GM21786 (cell line): Measurements from ENCODE around the gene ZNF804B.

Experiments
- ATAC-seq: cut with Tn5 transposase; IDR thresholded peaks from one replicate; pipeline ENCODE4 v1.9.1; 2021; ENCODE audit not compliant: unreplicated experiment

Gene ZNF804B

DNA sequence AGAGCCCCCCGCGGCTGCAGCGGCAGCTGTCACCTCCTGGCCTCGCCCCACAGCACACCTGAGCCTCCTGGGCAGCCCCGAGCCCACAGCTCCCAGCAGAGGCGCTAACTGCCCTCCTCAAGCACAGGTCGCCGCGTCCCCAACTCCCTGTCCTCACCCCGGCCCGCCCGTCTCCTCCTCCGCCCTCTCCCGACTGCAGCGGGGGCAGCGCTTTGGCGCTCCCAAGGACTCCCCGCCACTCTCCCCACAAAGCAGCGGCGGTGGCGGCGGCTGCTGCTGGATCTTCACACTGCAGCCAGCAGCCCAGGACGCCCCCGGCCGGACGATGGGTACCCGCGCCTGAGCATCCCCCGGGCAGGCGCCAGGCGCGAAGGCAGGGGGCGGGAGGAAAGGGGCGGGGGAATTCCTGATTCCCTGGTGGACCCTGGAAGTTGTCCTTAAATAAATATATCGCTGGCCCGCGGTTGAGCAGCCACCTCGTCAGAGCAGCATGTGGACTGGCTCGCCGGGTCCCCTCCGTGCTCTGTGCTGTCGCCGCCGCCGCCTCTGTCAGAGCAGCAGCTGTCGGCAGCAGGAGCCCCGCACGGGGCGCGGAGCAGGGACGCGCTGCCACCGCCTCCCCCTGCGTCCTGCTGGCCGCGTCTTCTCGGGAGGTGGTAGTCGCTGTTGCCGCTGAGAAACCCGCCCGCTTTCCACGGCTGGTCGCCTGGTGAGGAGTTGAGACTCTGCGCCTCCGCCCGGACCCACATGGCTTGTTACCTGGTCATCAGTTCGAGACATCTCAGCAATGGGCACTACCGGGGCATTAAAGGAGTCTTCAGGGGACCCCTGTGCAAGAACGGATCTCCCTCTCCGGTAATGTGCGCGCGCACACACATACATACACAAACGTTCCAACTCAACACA, at the start of gene ZNF804B:
Gene ZNF804B, plus strand, starts transcription at position 471 of the 906 bp plus-strand sequence. Its CDS starts 277 bp downstream, at position 748.
- no peak for ATAC-seq

DNA sequence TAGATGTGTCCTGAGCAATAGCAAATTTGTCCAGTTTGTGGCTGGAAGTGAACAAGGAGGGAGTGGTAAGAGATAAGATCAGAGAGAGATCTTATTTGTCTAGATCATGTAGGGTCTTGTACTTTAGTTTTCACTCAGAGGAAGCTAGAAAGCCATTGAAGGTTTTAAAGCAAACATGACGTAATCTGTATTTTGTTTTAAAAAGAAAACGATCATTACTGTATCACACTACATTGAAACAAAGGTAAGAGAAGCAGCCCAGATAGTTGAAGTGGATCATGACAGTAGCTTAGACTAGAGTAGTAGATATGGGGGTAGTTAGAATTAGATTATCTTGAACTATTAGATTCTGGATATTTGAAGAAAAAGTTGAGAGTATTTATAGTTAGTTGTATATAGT, 23.6 kb upstream of the ZNF804B start:
- ATAC-seq, result no peak

DNA sequence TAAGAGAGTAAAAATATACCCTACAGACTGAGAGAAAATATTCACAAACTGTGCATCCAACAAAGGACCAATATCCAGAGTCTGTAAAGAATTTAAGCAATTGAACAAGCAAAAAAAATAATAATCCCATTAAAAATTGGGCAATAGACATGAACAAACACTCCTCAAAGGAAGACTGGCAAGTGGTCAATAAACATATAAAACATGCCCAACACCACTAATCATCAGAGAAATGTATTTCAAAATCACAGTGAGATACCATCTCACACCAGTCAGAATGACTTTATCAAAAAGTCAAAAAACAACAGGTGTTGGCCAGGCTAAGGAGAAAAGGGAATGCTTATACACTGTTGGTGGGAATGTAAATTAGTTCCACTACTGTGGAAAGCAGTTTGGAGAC, 21.9 kb upstream of the ZNF804B start:
- no peak for ATAC-seq

DNA sequence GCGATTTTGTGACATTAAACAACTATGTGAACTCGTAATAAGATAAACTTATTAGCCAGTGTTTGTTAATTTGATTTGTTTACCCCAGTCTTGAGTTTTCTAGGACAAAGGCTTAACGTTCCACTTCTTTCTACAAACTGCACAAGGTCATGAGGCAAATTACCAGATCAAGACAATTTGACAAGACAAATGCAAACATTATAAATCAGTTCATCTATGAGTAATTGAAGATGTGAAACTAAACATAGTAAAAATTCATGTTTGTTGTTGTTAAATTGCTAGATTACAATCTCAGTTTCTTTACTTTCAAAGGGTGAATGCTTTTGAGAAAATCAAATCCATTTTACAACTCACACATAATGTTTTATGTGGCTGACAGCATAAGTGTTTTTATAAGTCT, 13.4 kb upstream of the ZNF804B start:
- ATAC-seq, result no peak

DNA sequence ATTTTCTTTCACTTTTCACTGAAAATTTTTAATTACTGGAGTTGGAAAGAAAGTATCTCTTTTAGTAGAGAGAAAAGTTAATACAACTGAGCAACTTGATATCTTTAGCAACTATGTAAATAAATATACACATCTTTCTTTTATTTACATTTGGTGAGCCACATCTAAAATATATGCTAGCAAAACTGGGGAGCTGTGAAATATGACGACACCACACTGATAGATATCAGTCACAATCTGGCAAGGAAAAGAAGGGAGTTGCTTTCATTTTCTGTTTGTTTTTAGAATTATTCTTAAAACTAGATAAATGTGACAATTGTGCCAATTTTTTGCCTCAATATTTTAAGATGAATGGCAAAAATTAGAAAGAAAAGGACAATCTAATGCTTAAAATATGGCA, 2.7 kb upstream of the ZNF804B start:
- no peak for ATAC-seq

DNA sequence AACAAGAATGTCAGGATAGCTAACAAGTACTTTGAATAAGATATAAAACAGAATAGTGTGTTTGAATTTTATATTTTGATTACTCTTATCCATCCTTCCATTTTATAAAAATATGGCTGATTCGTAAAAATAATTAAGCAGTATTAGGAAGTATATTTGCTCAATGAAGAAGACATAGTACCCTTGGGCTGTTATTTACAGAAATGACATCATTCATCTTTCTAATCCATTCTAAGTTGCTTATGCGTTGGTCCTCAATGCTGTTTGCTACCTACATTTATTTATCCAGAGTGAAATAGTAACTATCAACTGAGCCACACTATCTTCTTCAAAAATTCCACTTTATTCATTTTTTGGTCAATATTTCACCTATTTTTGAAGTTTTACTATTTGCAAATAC, 2.1 kb upstream of the ZNF804B start:
- no peak for ATAC-seq

DNA sequence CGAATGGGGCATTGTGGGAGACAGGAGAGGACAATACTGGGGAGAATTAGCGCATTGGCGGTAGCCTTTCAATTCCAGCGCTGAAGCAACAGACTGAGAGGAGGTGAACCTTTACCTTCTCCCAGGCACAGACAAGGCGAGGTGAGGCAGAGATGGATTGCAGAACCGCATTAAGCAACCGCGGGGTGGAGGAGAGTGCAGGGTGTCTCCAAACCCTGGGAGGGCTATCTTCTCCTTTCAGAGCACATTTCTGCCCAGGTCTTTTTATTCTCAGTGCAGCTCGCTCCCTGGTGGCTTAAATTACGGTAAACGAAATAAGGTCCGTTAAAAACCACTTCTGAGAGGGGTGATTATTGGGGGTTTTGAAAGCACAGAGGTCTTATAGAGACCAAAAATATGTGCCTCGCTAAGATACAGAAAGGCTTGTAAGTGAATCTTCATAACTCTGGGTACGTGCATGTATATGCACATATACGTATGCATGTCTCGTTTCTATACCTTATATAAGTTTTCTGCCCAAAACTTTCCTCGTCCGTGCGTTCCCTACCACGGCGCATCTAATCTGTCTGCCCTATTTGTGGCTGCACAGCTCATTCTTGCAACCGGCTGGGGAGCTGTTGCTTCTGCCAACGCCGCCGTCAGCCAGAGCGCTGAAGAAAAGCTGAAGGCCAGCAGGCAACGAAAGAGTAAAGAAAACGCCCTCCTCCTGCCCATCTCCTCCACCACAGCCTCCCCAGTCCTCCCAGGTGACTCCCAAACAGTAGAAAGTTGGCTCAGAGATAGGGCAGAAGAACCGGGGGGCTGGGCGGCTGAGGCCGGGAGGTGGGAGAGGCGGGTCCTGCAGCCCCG, 895 bp upstream of the ZNF804B start:
- no peak for ATAC-seq

DNA sequence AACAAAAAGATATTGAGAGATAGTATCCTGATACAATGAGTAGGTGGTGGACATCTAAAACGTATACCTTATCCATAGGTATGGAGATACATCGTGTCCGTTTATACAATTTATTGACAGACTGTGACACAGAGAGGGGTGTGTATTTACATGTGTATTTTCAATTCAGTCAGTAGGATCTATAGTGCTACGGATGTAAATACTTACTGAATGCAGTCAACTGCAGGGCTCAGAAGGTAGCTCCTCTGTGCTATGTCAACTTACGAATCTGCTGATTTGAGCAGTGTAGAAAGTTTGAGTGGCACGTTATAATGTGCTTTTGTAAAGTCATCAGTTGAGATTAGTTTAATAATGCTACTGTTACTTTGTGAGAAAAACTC, 626 bp downstream of the ZNF804B start:
- ATAC-seq, result no peak

DNA sequence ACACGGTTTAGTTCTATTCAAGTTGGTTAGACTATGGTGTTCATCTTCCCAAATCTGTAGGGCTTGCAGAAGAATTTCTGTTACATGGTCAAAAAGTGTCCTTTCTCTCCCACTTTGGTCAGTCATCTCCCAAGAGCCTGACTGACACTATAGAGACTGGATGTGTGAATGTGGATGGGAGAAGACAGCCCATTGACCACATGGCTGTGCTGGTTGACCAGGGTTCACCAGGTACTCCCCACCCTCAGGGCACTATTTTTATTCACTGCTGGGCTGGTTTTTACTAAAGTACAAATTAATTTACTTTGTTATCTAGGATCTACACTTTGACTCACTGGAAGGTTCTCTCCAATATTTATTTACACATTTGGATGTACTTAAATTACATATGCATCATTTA, 2.3 kb downstream of the ZNF804B start:
- no peak for ATAC-seq

DNA sequence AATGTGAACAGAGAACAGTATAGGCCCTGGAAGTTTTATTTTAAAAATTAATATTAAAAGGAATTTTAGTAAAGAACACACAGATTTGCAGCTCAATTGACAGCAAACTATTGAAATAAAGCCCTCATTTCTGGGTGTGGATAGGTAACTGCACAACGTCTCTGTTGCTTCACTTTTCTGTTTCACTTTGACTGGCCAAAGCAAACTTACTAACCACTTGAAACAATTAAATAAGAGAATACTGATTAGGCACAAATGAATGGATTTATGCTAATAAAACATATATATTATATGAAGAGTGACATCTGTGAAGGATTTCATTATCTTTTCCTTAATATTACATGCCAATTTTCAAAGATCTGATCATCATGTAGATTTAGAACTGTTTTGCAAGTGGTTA, 11.9 kb downstream of the ZNF804B start:
- ATAC-seq, result peak; percentile 65

DNA sequence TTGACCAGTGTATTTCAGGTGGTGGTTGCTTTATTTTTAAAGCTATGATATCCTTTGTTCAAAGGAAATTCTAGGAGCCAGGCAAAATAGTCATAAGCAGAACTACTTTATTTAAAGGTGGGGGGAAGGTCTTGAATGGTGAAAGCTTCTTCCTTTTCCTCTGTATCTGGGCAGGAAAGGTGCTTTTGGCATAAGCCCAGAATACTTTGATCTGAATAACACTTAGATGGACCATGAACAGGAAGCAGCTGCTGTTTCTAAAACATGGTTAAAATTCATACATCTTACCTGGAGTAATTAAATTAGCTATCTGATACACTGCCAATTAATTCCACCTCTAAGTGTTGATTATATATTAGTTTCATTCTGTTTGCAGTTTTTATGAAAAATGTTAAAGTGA, 13.3 kb downstream of the ZNF804B start:
- no peak for ATAC-seq

DNA sequence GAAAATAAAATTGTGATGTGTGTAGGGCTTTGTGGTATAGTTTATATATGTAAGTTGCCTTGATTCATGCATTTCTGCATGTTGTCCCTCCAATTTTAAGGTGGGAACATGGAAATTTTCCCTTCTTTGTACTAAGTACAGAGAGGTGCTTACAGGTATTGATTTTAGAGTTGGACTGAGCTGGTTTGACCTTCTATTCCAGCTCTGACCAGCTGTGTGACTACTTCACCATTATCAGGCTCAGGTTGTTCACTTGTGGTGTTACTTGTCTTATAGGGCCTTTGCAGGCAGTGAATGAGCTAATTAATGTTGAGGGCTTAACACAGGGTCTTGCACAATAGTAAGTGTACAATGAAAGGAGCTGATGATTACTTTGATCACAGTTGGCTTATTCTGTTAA, 16.3 kb downstream of the ZNF804B start:
- no peak for ATAC-seq

DNA sequence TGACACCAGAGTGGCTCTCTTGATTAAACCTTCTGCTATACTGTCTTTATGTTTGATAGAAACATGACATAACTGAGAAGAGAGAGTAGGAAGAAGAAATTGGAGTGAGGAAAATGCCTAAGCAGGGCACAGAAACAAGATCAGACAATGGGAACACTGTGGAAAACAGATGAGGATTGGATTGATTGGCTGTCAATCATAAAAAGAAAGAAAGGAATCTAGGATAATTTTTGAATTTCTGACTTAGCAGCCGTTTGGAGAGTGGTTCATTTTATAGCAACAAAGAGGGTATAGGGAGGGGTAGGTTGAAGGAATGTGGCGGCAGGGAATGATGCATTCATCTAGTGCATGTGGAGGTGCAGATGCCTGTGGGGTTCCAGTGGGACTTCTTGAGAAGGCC, 28.3 kb downstream of the ZNF804B start:
- no peak for ATAC-seq

DNA sequence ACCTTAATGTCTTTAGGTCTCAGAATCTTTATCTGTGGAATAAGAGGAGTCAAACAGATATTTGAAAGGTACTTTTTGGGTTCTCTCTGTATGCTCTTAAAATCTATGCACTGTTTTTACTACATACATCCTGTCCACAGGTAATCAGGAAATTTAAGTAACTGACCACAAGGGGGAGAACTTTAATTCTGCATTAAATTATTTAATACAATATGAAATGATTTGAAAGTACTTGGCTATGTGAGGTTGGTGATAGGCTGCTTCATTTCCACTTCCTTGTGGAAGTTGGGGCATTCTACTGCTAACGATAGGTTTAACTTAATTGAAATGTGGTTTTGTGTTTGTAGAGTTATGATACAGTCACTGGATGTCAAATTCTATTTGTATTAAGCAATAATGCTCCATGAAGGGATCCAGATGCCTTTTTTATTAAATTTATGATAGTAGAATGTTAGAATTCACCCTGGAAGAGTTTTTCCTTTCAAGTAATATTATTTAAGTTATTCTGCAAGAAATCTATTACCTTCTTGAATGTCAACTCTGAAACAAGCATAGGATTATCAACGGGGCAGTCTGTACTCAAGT, 30.1 kb downstream of the ZNF804B start:
- ATAC-seq, result no peak

DNA sequence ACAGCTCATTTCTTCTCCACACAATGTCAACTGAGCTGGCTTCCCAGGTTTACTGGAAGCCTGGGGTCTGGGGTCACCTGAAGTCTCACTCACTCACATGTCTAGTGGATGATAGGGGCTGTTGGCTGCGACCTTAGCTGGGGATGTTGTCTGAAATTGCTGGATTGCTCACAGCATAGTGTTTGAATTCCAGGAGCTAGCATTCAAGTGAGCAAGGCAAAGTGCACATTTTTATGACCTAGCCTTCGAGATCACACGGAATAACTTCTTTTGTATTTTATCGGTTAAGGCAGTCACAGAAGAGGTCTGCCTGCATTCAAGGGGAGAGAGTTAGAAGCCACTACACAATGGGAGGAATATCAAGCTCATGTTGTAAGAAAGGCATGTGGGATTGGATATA, 32.4 kb downstream of the ZNF804B start:
- ATAC-seq, result no peak

DNA sequence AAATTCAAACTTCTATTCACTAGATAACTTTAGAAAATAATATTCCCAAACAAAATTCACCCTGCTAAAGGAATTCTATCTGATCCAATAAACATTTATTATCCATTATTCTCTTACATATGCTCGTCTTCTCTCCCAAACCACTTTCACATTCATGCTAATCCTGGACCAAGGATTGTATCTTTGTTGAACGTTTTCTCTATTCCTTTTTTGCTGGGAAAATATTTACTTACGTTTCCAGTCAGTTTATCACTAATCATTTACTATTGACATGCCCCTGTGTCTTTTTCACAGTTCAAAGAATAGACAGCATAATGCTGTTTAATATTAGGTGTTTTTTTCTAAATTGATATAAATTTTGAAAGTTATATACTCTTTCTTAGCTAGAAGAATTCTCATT, 32.9 kb downstream of the ZNF804B start:
- ATAC-seq, result no peak

DNA sequence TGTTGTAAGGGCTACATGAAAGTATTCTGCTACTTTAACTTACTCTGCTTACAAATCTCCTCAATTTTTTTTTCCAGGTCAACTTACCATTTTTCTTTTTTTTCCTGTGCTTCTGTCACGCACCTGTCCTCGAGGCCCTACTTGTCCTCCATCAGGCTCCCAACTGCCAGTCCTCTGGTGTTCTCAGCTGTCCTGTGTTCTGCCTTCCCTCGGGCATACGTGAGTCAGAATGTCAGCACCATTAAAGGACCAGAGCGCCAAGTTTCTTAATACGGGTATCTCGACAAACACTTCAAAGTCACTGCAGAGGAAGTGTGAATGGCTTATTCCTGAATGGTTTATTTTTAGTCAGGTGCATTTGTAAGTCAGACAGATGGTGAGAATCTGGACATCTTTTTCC, 36.1 kb downstream of the ZNF804B start, which contains the start of gene TEX47:
Gene TEX47, minus strand, starts transcription at position 185 of the 400 bp plus-strand sequence. CDS start 795 bp downstream, outside the sequence.
- no peak for ATAC-seq

DNA sequence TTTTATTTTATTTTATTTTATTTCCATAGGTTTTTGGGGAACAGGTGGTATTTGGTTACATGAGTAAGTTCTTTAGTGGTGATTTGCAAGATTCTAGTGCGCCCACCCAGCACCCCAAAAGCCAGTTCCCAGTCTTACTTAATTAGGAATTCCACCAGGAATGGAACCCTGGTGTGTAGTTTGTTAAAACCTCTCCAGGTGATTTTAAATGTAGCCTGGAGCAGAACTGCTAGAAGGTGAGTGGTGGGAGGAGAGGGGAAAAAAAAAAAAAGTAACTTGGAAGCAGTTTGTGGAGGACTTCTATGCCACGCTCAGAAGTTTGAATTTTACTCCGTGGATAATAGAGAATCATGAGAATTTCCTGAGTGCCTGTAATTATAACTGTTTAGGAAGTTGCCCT, 41.5 kb downstream of the ZNF804B start:
- ATAC-seq, result no peak

DNA sequence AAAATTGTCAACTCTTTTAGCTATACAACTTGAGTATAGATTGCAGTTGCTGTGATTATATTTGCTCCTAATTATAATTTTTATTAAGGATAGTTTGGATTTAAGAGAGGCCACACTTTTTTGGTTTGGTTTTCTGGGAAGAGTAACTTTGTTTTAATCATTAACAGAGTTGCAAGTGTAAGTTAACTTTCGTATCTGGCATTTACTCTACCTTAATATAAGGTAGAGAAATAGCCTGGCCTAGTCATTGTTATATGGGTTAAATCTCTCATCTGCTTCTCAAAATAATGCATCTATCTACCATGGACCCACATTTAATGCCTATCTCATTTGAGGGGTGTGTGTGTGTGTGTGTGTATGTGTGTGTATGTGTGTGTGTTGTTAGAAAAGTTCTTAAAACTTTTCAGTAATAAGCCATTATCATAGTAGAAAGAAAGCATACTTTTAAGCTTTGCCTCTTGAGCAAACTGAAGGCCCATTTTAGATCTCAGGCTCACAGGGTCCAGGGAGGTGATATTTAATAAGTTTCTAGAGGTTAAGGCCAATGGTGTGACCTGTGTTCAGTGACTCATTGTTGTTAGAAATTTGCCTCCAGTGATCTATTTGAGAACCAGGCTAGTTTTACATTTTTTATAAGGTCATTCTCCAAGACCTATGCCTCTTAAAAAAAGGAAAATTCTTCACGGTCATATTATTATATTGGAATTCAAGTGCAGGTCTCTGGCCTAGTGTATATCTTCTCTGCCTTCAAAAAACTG, 47.0 kb downstream of the ZNF804B start:
- ATAC-seq, result no peak

DNA sequence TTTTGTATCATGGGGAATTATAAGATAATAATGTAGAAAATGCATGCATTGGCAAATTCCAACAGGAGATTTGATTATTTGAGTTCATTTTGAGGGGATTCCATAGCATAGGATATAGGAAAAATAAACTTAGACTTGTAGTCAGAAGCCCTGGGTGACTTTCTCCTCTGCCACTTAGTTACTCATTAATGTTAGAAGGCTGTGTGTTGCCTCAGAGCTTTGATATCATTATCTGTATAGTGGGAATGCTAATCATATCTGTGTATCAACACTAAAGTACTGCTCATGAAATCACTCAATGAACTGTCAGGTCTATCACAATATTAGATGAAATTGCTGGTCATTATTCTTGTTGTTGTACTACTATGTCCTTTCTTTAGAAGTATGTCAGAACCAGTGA, 59.1 kb downstream of the ZNF804B start:
- ATAC-seq, result no peak

DNA sequence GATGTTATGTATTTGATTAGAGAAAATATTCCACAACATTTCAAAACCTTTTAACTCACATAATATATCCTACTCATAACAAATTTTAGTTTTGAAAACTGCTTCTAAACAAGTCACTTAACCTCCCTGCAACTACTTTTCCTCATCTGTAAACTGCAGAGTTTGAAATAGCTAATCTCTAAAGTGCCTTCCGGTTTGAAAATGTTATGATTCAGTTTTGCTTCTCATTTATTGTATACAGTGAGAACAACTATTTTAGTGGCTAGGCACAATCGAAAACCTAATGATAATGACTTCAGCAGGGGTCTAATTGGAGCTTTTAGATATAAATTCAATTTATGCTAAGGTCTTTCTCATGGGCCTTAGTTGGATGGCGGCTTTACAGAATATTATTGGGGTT, 66.7 kb downstream of the ZNF804B start:
- peak; percentile 70 for ATAC-seq
